Measurements from ENCODE around the gene TRIM33. TPM values are rescaled to one million over a fixed set of nuclear protein-coding genes. Genes with fewer than 3 reads are reported as not detected.

Gene TRIM33
- total and polyA plus RNA-seq, 2 donors (not counting 3 experiments of a cell fraction or from before 2014, with no cell fraction given) = 10.3 to 29.1 TPM

- no peak overlapping the region for H3K4me3 ChIP-seq (replicated peaks in 1 of 3; ENCODE audit: insufficient read depth in 1 of 3, low read depth in 1 of 3, low read length in 3 of 3)
- DNase-seq (ENCODE audit: low read depth, low spot score) = no peak
- no peaks in the 10 kb centered on the region for H3K9me3 ChIP-seq (replicated peaks; ENCODE audit: control insufficient read depth, insufficient read depth, low read length)
- no peaks in the 10 kb centered on the region for H3K79me2 ChIP-seq (ENCODE audit: control insufficient read depth, insufficient read depth, low read length)
- TF ChIP-seq POLR2A (IDR thresholded peaks at IDR 0.05; ENCODE audit: low read depth, low read length) (no peak), POLR2AphosphoS5 (IDR thresholded peaks at IDR 0.05; ENCODE audit: insufficient read depth, low read depth, low read length) (no peak), MYC (IDR thresholded peaks at IDR 0.05; ENCODE audit: low read depth, low read length) (no peak), FOS (IDR thresholded peaks at IDR 0.05; ENCODE audit: borderline replicate concordance, insufficient read depth, low read length) (no peak), CTCF (IDR thresholded peaks at IDR 0.05; ENCODE audit: extremely low read depth in 1 of 2, insufficient read depth in 1 of 2, low read depth in 1 of 2, low read length in 2 of 2) (no peak), EZH2 (IDR thresholded peaks at IDR 0.05; ENCODE audit: borderline replicate concordance, low read depth, low read length, severe bottlenecking) (no peak), GATA2 (IDR thresholded peaks at IDR 0.05; ENCODE audit: insufficient read depth, insufficient read length, low read depth, low read length) (no peak), JUN (IDR thresholded peaks at IDR 0.05; ENCODE audit: borderline replicate concordance, insufficient read depth, insufficient read length, low read depth) (no peak)
- TF ChIP-seq, protein P1, sequence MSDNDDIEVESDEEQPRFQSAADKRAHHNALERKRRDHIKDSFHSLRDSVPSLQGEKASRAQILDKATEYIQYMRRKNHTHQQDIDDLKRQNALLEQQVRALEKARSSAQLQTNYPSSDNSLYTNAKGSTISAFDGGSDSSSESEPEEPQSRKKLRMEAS (IDR thresholded peaks at IDR 0.05; ENCODE audit: insufficient read depth, insufficient read length) = no peak
- no peaks in the 10 kb centered on the region for H3K27me3 ChIP-seq (ENCODE audit: control insufficient read depth in 2 of 2, insufficient read depth in 2 of 2, low read length in 2 of 2)
- intact Hi-C loops (cut with micrococcal nuclease) (no loop called here), dilution Hi-C loops (cut with MboI; ENCODE audit: extremely low pct_ligation_motif_present, low sequenced_read_pairs) (no loop called here)
- no peaks in the 10 kb centered on the region for H4K20me1 ChIP-seq (replicated peaks; ENCODE audit: control insufficient read depth, extremely low read depth, insufficient read depth, low read length)
- ChIA-PET POLR2A (no interaction called here), CTCF (no interaction called here)
- no peak overlapping the region for H3K9ac ChIP-seq (replicated peaks; ENCODE audit: extremely low read depth, insufficient read depth, low read length)
- H3K36me3 ChIP-seq (ENCODE audit: control insufficient read depth in 2 of 2, extremely low read depth in 1 of 2, insufficient read depth in 2 of 2, low read length in 2 of 2) = no peaks in the 10 kb centered on the region
- H3K27ac ChIP-seq (ENCODE audit: insufficient read depth, low read depth, low read length) = no peak overlapping the region
- H2AFZ ChIP-seq (ENCODE audit: low read depth, low read length) = no peak overlapping the region
- FAIRE-seq = no peak
- H3K4me2 ChIP-seq (ENCODE audit: insufficient read depth, low read length) = no peak overlapping the region
- BruUV-seq (replicated peaks) = no TSS peak
- no peaks in the 10 kb centered on the region for H3K9me1 ChIP-seq (replicated peaks; ENCODE audit: control insufficient read depth, extremely low read depth, insufficient read depth, low read length)
- H3K4me1 ChIP-seq (ENCODE audit: control insufficient read depth, extremely low read depth, insufficient read depth, low read length) = no peaks in the 10 kb centered on the region
Observed at GRCh38 chr1:114359791-114360190, 151.2 kb downstream of the TRIM33 start.

Data from endothelial cell of umbilical vein (primary cell).